HG03103 (cell line): ENCODE results near the gene ESRRA.

Experiments used
- ATAC-seq: cut with Tn5 transposase; IDR thresholded peaks from one replicate; pipeline ENCODE4 v1.9.1; 2021; ENCODE audit warnings: low read depth; ENCODE audit not compliant: unreplicated experiment

The ESRRA gene

GRCh38 chr11:64305075-64305690, at the start of gene ESRRA:
TSS of gene ESRRA (plus strand) at chr11:64305524. CDS start at chr11:64307180, 1,656 bp downstream.
- ATAC-seq, result peak; percentile 58

DNA sequence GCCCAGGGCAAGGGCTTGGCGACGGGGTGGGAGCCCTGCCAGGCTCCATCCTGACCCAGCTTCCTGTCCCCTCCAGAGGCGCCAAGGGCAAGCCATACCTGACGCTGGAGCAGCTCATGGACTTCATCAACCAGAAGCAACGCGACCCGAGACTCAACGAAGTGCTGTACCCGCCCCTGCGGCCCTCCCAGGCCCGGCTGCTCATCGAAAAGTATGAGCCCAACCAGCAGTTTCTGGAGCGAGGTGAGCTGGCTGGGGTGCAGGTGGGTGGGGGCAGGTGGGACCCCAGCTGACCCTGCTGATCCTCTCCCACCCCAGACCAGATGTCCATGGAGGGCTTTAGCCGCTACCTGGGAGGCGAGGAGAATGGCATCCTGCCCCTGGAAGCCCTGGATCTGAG, 49.0 kb upstream of the ESRRA start:
- ATAC-seq, result no peak

- ATAC-seq, result no peak
These were observed 47.0 kb upstream of the ESRRA start for GRCh38 chr11:64258356-64258755.

DNA sequence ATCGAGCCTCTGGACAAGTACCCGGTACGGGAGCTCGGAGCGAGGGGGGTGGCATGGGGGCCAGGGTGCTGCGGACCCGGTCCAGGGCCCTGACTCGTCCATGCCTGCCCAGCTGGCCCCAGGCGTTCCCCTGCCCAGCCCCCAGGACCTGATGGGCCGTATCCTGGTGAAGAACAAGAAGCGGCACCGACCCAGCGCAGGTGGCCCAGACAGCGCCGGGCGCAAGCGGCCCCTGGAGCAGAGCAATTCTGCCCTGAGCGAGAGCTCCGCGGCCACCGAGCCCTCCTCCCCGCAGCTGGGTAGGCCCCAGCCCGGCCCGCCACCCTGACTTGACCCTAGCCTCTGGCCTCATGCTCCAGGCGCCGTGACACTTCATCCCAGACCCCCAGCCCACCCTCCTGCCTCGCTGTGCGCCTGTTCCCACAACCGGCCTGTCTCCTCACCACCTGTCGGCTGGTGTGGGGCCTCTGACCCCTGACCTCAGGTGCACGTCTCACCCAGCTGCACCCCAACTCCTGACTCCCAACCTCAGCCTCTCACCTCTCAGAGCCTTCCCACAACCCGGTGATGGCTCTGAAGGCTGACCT, 46.3 kb upstream of the ESRRA start:
- no peak for ATAC-seq

DNA sequence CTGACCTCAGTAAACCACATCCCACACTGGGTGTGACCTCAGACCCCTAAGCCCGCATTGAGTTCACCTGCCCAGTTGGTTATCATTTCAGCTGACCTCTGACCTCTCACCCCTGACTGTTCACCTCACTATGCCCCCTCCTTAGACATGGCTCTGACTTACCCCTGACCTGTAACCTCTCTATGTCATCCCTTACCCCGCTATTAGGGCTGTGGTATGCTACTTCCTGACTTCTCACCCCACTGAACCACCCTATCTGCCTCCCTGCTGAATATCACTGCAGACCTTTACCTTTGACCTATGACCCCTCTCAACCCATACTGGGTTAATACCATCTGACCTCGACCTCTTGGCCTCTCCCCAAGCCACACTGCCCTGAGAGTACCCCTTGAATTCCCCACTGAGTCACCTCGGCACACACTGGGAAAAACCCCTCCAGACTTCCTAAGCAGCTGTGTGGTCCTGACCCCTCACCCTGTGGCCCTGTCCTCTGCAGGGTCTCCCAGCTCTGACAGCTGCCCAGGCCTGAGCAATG, 45.7 kb upstream of the ESRRA start:
- no peak for ATAC-seq

DNA sequence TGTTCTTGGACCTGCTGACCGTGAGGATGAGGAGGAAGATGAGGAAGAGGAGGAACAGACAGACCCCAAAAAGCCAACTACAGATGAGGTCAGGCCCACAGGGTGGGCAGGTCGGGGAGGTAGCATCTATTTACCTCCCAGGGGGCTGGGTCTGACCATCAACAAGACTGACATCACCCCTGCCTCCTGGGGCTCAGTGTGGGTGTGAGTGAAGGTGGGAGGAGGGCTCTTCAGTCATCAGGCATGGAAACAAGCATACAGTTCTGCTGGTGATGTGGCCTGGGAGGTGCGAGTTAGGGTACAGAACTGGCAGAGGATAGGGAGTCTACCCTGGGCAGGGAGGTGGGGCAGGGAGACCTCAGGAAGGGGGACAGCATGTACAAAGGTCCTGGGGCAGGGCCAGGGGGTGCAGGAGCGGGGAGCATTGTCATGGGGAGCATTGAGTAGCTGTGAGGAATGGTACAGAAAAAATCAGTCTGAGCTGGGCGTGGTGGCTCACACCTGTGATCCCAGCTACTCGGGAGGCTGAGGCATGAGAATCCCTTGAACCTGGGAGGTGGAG, 45.1 kb upstream of the ESRRA start:
- no peak for ATAC-seq

- ATAC-seq, result no peak
These were observed 43.7 kb upstream of the ESRRA start for GRCh38 chr11:64261556-64262080.

GRCh38 chr11:64262271-64263002, 42.9 kb upstream of the ESRRA start:
- ATAC-seq, result no peak

DNA sequence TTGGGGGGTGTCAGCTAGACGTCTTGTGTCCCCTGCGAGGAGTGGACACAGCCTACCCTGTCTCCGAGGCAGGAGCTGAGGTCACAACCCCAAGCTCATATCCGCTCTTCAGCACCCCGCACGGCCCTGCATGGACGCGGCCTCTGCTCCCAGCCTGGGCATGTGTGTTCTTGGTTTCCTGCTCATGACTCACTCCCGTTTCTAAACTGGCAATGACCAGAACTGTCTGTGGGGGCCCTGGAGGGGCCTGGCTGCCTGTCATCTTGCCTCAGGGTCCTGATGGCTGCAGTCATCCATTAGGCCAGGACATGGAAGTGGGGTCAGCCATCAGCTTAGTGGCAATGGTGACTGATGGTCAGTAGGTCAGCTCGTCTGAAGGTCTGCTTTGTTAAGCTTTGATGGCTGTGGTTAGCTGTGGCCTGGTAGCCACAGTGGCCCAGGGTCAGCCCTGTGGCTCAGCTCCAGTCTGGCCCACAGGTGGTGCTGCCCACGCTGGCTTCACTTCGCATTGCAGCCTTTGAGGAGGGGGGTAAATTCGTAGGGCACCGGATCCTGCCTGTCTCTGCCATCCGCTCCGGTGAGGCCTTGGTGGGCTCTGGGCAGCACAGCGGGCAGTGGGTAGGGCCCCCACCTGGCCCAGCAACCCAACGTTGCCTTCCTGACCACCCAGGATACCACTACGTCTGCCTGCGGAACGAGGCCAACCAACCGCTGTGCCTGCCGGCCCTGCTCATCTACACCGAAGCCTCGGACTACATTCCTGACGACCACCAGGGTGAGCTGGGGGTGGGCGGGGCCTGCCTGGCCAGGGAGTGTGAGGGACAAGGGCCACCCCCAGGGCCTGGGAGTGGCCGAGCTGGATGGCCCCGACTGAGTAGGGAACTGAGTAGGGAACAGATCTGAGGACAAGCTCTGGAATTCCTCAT, 42.0 kb upstream of the ESRRA start:
- ATAC-seq, result no peak

- no peak for ATAC-seq
These were observed 41.4 kb upstream of the ESRRA start for GRCh38 chr11:64263947-64264317.

GRCh38 chr11:64264371-64264852, 40.9 kb upstream of the ESRRA start:
- no peak for ATAC-seq

DNA sequence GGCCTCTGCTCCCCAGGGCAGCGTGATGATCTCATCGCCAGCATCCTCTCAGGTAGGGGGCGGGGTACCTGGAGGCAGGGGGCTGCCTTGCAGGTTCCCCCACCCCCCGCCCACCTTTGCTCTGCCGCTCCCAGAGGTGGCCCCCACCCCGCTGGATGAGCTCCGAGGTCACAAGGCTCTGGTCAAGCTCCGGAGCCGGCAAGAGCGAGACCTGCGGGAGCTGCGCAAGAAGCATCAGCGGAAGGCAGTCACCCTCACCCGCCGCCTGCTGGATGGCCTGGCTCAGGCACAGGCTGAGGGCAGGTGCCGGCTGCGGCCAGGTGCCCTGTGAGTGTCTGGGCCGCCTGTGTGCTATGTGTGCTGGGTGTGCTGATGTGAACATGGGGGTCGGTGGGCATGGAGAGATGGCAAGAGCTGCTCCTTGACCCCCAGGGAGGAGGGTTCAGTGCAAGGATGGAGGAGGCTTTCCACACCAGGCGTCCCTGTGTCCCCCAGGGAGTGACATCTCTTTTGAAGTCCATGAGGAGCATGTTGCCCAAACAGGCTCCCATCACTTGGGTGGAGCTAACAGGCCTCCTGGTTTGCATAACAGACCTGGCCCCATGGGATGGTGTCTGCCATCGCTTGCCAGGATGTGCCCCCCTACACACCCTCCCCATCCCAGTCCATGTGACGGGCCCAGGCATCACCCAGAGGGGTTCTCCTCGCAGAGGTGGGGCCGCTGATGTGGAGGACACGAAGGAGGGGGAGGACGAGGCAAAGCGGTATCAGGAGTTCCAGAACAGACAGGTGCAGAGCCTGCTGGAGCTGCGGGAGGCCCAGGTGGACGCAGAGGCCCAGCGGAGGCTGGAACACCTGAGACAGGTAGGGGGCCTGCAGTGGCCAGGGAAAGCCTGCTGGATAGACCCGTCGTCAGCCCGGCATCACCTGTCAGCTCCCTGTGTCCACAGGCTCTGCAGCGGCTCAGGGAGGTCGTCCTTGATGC, 39.9 kb upstream of the ESRRA start:
- ATAC-seq, result no peak

DNA sequence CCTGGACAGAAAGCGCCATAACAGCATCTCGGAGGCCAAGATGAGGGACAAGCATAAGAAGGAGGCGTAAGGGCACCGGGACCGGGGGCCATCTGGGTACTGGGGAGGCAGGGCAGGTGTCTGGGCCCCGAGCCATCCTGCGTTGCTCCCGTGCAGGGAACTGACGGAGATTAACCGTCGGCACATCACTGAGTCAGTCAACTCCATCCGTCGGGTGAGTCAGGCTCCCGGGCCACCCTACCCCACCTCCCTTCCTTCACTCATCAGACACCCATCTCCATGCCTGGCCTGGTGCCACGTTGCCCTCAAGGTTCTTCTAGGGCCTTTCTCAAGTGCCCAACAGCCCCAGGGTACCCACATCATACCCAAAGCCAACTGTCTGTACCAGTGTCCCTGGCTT, 39.0 kb upstream of the ESRRA start:
- ATAC-seq, result no peak

- no peak for ATAC-seq
These were observed 37.9 kb upstream of the ESRRA start for GRCh38 chr11:64267207-64267945.

GRCh38 chr11:64268025-64268892, 37.1 kb upstream of the ESRRA start:
- ATAC-seq, result no peak

DNA sequence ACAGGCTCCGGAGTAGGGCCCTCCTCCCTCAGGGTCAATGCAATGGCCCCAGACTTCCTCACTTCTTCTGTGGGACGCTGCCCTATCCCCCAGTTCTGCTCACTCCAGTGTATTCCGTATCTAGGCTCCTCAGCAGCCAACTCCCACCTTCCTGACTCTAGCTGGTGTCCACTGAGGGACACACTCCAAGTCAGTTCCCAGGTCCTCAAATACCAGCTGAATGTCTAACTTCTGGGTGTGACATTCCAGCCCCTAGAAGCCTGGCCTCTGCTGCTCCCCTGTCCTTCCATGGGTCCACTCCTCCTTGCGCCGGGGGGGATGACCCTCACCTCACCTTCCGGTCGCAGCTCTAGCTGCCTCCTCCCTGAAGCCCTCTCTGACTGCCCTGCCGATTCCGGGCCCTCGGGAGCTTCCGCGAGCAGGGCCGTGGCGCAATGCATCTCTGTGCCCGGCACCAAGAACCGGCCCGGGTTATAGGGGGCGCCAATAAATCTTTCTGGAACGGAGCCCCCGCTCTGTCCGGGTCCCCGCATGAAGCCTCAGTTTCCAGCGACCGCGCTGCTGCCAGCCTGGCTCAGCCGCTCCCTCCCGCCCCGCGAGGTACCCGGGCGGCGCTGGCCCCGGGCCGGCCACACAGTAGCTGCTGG, 36.3 kb upstream of the ESRRA start:
- peak; percentile 7 for ATAC-seq
